SK-N-SH (cell line): ENCODE results near the gene TGM5.

Experiments
- EP300 ChIP-seq, 2 experiments: IDR thresholded peaks; 2 replicates each; pipeline versions ENCODE4 v1.4.0 to v1.6.1; 2012; ENCODE audit warnings: borderline replicate concordance in 1 of 2, low read depth in 1 of 2, low read length in 1 of 2
- GATA2 ChIP-seq: sonication (generic); formaldehyde crosslinking; IDR thresholded peaks from 2 replicates; pipeline ENCODE4 v1.5.0; 2020; ENCODE audit warnings: mild to moderate bottlenecking, missing genetic modification reagents
- MXI1 ChIP-seq: IDR thresholded peaks from 2 replicates; pipeline ENCODE4 v1.6.1; 2012; ENCODE audit warnings: mild to moderate bottlenecking, low read depth, low read length, improper control_type of control experiment
- POLR2AphosphoS5 ChIP-seq: IDR thresholded peaks from 2 replicates; pipeline ENCODE4 v1.6.1; 2012; ENCODE audit warnings: low read depth, low read length
- RAD21 ChIP-seq: IDR thresholded peaks from 2 replicates; pipeline ENCODE4 v1.6.1; 2012; ENCODE audit warnings: mild to moderate bottlenecking, low read length
- TEAD4 ChIP-seq: IDR thresholded peaks from 2 replicates; pipeline ENCODE4 v1.4.0; 2012; ENCODE audit warnings: mild to moderate bottlenecking, borderline replicate concordance; ENCODE audit not compliant: insufficient read depth
- TF ChIP-seq, protein P1 (sequence below): fragments of 200-600 bp; sonication (generic); IDR thresholded peaks from 2 replicates; pipeline ENCODE4 v1.6.1; 2017; ENCODE audit warnings: antibody characterized with exemption, mild to moderate bottlenecking, moderate library complexity
- TF ChIP-seq, protein P2 (sequence below): IDR thresholded peaks from 2 replicates; pipeline ENCODE4 v1.4.0; 2012; ENCODE audit warnings: low read depth
- TF ChIP-seq, protein P3 (sequence below): IDR thresholded peaks from 2 replicates; pipeline ENCODE4 v1.4.0; 2012; ENCODE audit warnings: low read depth, borderline replicate concordance

DNA sequence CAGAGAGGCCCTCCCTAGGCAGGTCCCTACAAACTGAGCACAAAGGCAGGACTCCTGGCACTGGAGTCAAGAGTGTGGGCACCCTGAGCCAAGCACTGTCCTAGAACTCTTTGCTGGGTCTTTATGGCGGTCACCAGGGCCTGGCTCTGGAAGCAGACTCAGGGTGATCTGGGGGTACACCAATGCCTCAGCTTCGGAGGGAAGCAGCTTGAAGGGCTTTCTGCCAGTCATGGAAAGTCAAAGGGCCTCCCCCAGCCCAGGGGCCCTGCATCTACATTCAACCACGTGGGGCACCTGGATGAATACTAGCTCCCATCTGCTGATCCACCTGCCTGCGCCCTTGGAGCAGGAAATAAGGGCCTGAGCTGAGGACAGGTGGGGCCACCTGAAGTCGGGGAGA is 53.3 kb downstream of the TGM5 start:
- TF ChIP-seq, protein P1, sequence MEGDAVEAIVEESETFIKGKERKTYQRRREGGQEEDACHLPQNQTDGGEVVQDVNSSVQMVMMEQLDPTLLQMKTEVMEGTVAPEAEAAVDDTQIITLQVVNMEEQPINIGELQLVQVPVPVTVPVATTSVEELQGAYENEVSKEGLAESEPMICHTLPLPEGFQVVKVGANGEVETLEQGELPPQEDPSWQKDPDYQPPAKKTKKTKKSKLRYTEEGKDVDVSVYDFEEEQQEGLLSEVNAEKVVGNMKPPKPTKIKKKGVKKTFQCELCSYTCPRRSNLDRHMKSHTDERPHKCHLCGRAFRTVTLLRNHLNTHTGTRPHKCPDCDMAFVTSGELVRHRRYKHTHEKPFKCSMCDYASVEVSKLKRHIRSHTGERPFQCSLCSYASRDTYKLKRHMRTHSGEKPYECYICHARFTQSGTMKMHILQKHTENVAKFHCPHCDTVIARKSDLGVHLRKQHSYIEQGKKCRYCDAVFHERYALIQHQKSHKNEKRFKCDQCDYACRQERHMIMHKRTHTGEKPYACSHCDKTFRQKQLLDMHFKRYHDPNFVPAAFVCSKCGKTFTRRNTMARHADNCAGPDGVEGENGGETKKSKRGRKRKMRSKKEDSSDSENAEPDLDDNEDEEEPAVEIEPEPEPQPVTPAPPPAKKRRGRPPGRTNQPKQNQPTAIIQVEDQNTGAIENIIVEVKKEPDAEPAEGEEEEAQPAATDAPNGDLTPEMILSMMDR: no peak
- no peak for TF ChIP-seq POLR2AphosphoS5
- no peak for TF ChIP-seq EP300 (IDR thresholded peaks at IDR 0.05; ENCODE audit: borderline replicate concordance in 1 of 2, low read depth in 1 of 2, low read length in 1 of 2)
- no peak for TF ChIP-seq TEAD4
- TF ChIP-seq GATA2: no peak
- TF ChIP-seq, protein P2, sequence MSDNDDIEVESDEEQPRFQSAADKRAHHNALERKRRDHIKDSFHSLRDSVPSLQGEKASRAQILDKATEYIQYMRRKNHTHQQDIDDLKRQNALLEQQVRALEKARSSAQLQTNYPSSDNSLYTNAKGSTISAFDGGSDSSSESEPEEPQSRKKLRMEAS: no peak
- TF ChIP-seq, protein P3, sequence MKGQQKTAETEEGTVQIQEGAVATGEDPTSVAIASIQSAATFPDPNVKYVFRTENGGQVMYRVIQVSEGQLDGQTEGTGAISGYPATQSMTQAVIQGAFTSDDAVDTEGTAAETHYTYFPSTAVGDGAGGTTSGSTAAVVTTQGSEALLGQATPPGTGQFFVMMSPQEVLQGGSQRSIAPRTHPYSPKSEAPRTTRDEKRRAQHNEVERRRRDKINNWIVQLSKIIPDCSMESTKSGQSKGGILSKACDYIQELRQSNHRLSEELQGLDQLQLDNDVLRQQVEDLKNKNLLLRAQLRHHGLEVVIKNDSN: no peak
- no peak for TF ChIP-seq RAD21
- no peak for TF ChIP-seq MXI1
